Endodermal cell (in vitro differentiated cells): ENCODE results near the gene CYP51A1. TPM values are rescaled to one million over a fixed set of nuclear protein-coding genes. Genes with fewer than 3 reads are reported as not detected.

Experiments used
- DNase-seq: peaks from one replicate; pipeline ENCODE4 v3.0.0-alpha.2; 2017
- H3K27ac ChIP-seq: 2 replicates; pipeline ENCODE4 v1.5.1; 2013; ENCODE audit warnings: mild to moderate bottlenecking, low read depth, low read length, moderate library complexity
- H3K27me3 ChIP-seq: 2 replicates; pipeline ENCODE4 v1.6.1; 2013; ENCODE audit warnings: mild to moderate bottlenecking, low read length, moderate library complexity; ENCODE audit not compliant: insufficient read depth, control insufficient read depth, poor library complexity, severe bottlenecking
- H3K36me3 ChIP-seq: 2 replicates; pipeline ENCODE4 v1.7.0; 2013; ENCODE audit warnings: mild to moderate bottlenecking, low read length, moderate library complexity; ENCODE audit not compliant: control insufficient read depth, insufficient read depth
- H3K4me1 ChIP-seq: one replicate; pipeline ENCODE4 v1.7.0; 2013; ENCODE audit warnings: low read length; ENCODE audit not compliant: control insufficient read depth, insufficient read depth
- H3K4me3 ChIP-seq: 2 replicates; pipeline ENCODE4 v1.5.1; 2013; ENCODE audit warnings: mild to moderate bottlenecking, low read length, moderate library complexity
- H3K9ac ChIP-seq: 2 replicates; pipeline ENCODE4 v1.6.1; 2013; ENCODE audit warnings: mild to moderate bottlenecking, low read length, moderate library complexity; ENCODE audit not compliant: poor library complexity, severe bottlenecking; ENCODE audit errors: extremely low read depth
- H3K9me3 ChIP-seq: 2 replicates; pipeline ENCODE4 v1.6.1; 2013; ENCODE audit warnings: mild to moderate bottlenecking, low read length, moderate library complexity; ENCODE audit not compliant: control insufficient read depth
- H3K27ac Mint-ChIP-seq: 2 replicates; pipeline ENCODE4 v1.8.0; 2020; ENCODE audit warnings: mixed read lengths
- H3K27me3 Mint-ChIP-seq: 2 replicates; pipeline ENCODE4 v1.8.0; 2021; ENCODE audit warnings: mild to moderate bottlenecking, mixed read lengths; ENCODE audit not compliant: insufficient read depth
- H3K36me3 Mint-ChIP-seq: 2 replicates; pipeline ENCODE4 v1.8.0; 2020; ENCODE audit warnings: low read depth, mixed read lengths
- H3K4me1 Mint-ChIP-seq: 2 replicates; pipeline ENCODE4 v1.8.0; 2020; ENCODE audit warnings: mixed read lengths
- H3K4me3 Mint-ChIP-seq: 2 replicates; pipeline ENCODE4 v1.8.0; 2020; ENCODE audit warnings: mild to moderate bottlenecking, moderate library complexity, mixed read lengths
- H3K9me3 Mint-ChIP-seq: 2 replicates; pipeline ENCODE4 v1.8.0; 2020; ENCODE audit warnings: mild to moderate bottlenecking, mixed read lengths
- CTCF ChIP-seq: fragments of 200-600 bp; sonication (generic); conservative IDR thresholded peaks from 2 replicates; pipeline ENCODE4 v1.5.0; 2021; ENCODE audit warnings: antibody characterized with exemption, mild to moderate bottlenecking
- WGBS, 2 experiments: methylation state at CpG; one replicate each; pipeline versions ENCODE4 v1.1.5 to v1.1.7; 2013; ENCODE audit warnings: missing lambda C conversion rate in 2 of 2, mixed read lengths in 1 of 2; ENCODE audit not compliant: insufficient coverage in 1 of 2, insufficient read length in 1 of 2; 5-methylcytosine and 5-hydroxymethylcytosine counted together
- total RNA-seq, 2 donors: library from RNA; stranded (reverse); fragmentation: NEBNext Ultra II Directional in 1 of 2; extraction: Animal tissue kit (Norgen Biotek cat#: 25700) in 1 of 2; gene quantifications; 2 replicates in 1 of 2; 3 replicates in 1 of 2; pipeline ENCODE4 v1.2.1, GENCODE V29; 2021

CYP51A1 gene
- total RNA-seq, 2 donors from 2014 or later, result 49.5 to 72.9 TPM

- H3K27ac ChIP-seq, result no peak overlapping the region
- H3K4me1 ChIP-seq, result no peaks in the 10 kb centered on the region
- no peak overlapping the region for H3K4me3 ChIP-seq
- no peaks in the 10 kb centered on the region for H3K9me3 ChIP-seq
- H3K36me3 Mint-ChIP-seq, result peaks cover 56% of the 10 kb centered on the region
- no peak overlapping the region for H3K9ac ChIP-seq
- no peak overlapping the region for H3K27ac Mint-ChIP-seq
- no peak for DNase-seq
- H3K4me3 Mint-ChIP-seq, result no peak overlapping the region
- WGBS, 2 experiments, result 94 to 98% methylated on average over 4 of the region's 5 CpGs
- H3K36me3 ChIP-seq, result peaks cover 62% of the 10 kb centered on the region
- no peaks in the 10 kb centered on the region for H3K27me3 Mint-ChIP-seq
- no peak for TF ChIP-seq CTCF
- H3K9me3 Mint-ChIP-seq, result no peaks in the 10 kb centered on the region
- no peaks in the 10 kb centered on the region for H3K27me3 ChIP-seq
- H3K4me1 Mint-ChIP-seq, result no peaks in the 10 kb centered on the region
Measured at GRCh38 chr7:92071032-92071431, 63.2 kb downstream of the CYP51A1 start.

- 97 to 100% methylated on average over 2 of the region's 2 CpGs for WGBS, 2 experiments
- Histone ChIP-seq H3K4me3 (no peak overlapping the region), H3K9me3 (no peaks in the 10 kb centered on the region), H3K4me1 (no peaks in the 10 kb centered on the region), H3K9ac (no peak overlapping the region), H3K27ac (no peak overlapping the region), H3K27me3 (no peaks in the 10 kb centered on the region), H3K36me3 (peaks cover 47% of the 10 kb centered on the region)
- no peaks in the 10 kb centered on the region for H3K27me3 Mint-ChIP-seq
- no peaks in the 10 kb centered on the region for H3K4me1 Mint-ChIP-seq
- no peak for TF ChIP-seq CTCF
- H3K9me3 Mint-ChIP-seq, result no peaks in the 10 kb centered on the region
- H3K36me3 Mint-ChIP-seq, result peaks cover 33% of the 10 kb centered on the region
- no peak for DNase-seq
- no peak overlapping the region for H3K4me3 Mint-ChIP-seq
- H3K27ac Mint-ChIP-seq, result no peak overlapping the region
Measured at GRCh38 chr7:92064438-92065029, 69.7 kb downstream of the CYP51A1 start.

Other genes with a start within 250 kb of the CYP51A1 start
- gene AKAP9, start 193.6 kb downstream of the CYP51A1 start, total RNA-seq, result 10 to 100 TPM; 57.0 to 61.9 TPM
- not detected for gene LRRD1, start 44.7 kb upstream of the CYP51A1 start, total RNA-seq
- gene KRIT1, start 111.4 kb upstream of the CYP51A1 start, total RNA-seq, result 10 to 100 TPM; 33.9 to 36.4 TPM
- gene ANKIB1, start 111.5 kb upstream of the CYP51A1 start, total RNA-seq, result 10 to 100 TPM; 51.4 to 60.7 TPM